Lung (tissue), 12 donors: ENCODE measurements around the gene ZNF687. TPM values are rescaled to one million over a fixed set of nuclear protein-coding genes. Genes with fewer than 3 reads are reported as not detected.

Experiments
- ATAC-seq: fragments of 200-7000 bp; cut with Tn5 transposase; one replicate; pipeline ENCODE4 v1.9.1; 2020; ENCODE audit warnings: moderate number of reproducible peaks; ENCODE audit not compliant: insufficient read depth, low FRiP score
- DNase-seq, 3 donors: peaks; one replicate each; pipeline ENCODE4 v3.0.0-alpha.2; 2013 to 2017
- H3K27ac ChIP-seq, 2 donors: one replicate each; pipeline ENCODE4 v1.5.1; 2013; ENCODE audit warnings: mild to moderate bottlenecking in 2 of 2, moderate library complexity in 2 of 2, control low read depth in 1 of 2, inconsistent platforms in 1 of 2, low read depth in 1 of 2, low read length in 1 of 2
- H3K27me3 ChIP-seq, 3 donors: one replicate each; pipeline ENCODE4 v1.5.1; 2013; ENCODE audit warnings: low read length in 2 of 3; ENCODE audit not compliant: control insufficient read depth in 3 of 3, insufficient read depth in 3 of 3
- H3K36me3 ChIP-seq, 4 donors: one replicate each; pipeline ENCODE4 v1.5.1; 2013; ENCODE audit warnings: low read length in 4 of 4, mild to moderate bottlenecking in 1 of 4, moderate library complexity in 1 of 4; ENCODE audit not compliant: control insufficient read depth in 4 of 4, insufficient read depth in 4 of 4
- H3K4me1 ChIP-seq, 5 donors: one replicate each; pipeline ENCODE4 v1.5.1; 2013; ENCODE audit warnings: low read length in 5 of 5, mild to moderate bottlenecking in 2 of 5, moderate library complexity in 1 of 5; ENCODE audit not compliant: control insufficient read depth in 5 of 5, insufficient read depth in 5 of 5
- H3K4me3 ChIP-seq: one replicate; pipeline ENCODE4 v1.5.1; 2013; ENCODE audit warnings: mild to moderate bottlenecking, control low read depth, moderate library complexity
- H3K9ac ChIP-seq, 2 donors: one replicate each; pipeline ENCODE4 v1.5.1; 2013; ENCODE audit warnings: low read length in 2 of 2, control low read depth in 1 of 2; ENCODE audit not compliant: insufficient read depth in 1 of 2
- H3K9me3 ChIP-seq, 4 donors: one replicate each; pipeline ENCODE4 v1.5.1; 2013; ENCODE audit warnings: low read length in 3 of 4, mild to moderate bottlenecking in 1 of 4, moderate library complexity in 1 of 4; ENCODE audit not compliant: control insufficient read depth in 4 of 4, insufficient read depth in 3 of 4
- WGBS, 2 donors: extraction: QIAGEN DNeasy Blood & Tissue Kit; methylation state at CpG; one replicate each; pipeline ENCODE4 v1.1.7; 2013; 5-methylcytosine and 5-hydroxymethylcytosine counted together
- polyA plus RNA-seq, 2 donors: library from polyadenylated mRNA; stranded (reverse); fragments of 200-250 nt; gene quantifications; one replicate each; pipeline ENCODE4 v1.2.1, GENCODE V29; 2013
- total RNA-seq, 2 donors: library from RNA; depleted of rRNA in 1 of 2; stranded (reverse); fragments of >200 nt in 1 of 2; gene quantifications; one replicate each; pipeline ENCODE4 v1.2.1, GENCODE V29; 2014 to 2021
- TF ChIP-seq, protein P1 (sequence below): IDR thresholded peaks from 2 replicates; pipeline ENCODE4 v1.5.1; 2012; ENCODE audit warnings: mild to moderate bottlenecking; ENCODE audit errors: control extremely low read depth, extremely low read depth
- donor health status: control.
- donor health status: control.
- donor health status: Bipolar disorder and iron deficiency.
- donor health status: healthy.
- donor health status: DM: yes; HTN: yes; CAD: no.

The ZNF687 gene
- total and polyA plus RNA-seq, 4 donors, result 9.6 to 31.2 (median 13.8) TPM

DNA sequence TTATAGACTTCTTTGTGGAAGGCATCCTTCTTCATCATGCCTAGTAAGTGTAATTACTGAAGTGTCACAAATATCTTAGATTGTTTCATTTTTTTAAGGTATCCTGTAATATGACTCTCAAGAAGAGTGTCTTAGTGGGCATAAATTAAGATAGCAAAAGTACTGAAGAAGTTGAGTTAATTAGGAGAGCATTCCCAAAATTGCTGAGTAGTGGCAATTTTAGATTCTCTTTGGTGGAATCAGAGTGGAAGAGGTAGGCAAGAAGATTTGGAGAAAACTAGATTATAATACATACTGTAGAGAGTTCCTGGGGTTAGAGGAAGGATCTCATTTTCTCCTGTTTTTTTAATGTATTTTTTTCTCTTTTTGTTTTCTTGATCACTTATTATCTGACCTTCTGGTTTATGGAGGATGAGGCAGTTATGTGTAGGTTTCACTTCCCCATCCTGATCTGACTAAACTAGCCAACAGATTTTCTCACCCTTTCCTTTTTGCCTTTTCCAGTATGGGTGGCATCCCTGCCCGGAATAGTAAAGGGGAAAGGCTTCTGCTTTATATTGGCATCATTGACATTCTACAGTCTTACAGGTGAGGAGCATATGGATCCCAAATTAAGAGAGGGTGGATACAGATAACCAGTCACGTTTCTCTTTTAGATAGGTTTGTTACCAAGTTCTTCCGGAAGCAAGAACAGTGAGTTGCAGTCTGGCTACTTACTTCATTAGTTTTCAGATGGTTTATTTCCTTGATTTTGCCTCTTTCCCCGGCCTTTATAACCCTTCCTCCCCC lies 44.2 kb upstream of the ZNF687 start:
- no peak for DNase-seq
- TF ChIP-seq, protein P1, sequence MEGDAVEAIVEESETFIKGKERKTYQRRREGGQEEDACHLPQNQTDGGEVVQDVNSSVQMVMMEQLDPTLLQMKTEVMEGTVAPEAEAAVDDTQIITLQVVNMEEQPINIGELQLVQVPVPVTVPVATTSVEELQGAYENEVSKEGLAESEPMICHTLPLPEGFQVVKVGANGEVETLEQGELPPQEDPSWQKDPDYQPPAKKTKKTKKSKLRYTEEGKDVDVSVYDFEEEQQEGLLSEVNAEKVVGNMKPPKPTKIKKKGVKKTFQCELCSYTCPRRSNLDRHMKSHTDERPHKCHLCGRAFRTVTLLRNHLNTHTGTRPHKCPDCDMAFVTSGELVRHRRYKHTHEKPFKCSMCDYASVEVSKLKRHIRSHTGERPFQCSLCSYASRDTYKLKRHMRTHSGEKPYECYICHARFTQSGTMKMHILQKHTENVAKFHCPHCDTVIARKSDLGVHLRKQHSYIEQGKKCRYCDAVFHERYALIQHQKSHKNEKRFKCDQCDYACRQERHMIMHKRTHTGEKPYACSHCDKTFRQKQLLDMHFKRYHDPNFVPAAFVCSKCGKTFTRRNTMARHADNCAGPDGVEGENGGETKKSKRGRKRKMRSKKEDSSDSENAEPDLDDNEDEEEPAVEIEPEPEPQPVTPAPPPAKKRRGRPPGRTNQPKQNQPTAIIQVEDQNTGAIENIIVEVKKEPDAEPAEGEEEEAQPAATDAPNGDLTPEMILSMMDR, result no peak
- no peak overlapping the region for H3K4me3 ChIP-seq
- peaks cover 47 to 72% (median 62%) of the 10 kb centered on the region in 4 donors for H3K36me3 ChIP-seq
- no peaks in the 10 kb centered on the region for H3K4me1 ChIP-seq
- no peak for ATAC-seq
- WGBS, 2 donors, result 89 to 92% methylated on average over 4 of the region's 4 CpGs
- peak overlapping the region in 1 of 2 donors; percentile 2 for H3K27ac ChIP-seq
- no peaks in the 10 kb centered on the region for H3K9me3 ChIP-seq
- H3K9ac ChIP-seq, result no peak overlapping the region
- H3K27me3 ChIP-seq, result no peaks in the 10 kb centered on the region

DNA sequence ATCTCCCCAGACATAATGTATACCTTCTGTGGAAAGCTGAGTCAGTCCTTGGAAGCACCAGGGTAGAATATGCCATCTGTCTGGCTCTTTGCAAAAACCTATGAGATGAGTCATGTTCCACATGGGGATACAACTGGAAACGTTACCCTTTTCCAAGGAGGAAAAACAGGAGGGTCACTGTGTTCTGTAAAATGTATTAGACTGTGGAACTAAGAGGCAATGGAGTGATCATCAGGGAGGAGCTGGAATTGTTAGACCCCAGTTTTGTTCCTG lies 43.7 kb upstream of the ZNF687 start:
- Histone ChIP-seq H3K27me3 (no peaks in the 10 kb centered on the region), H3K9ac (no peak overlapping the region), H3K36me3 (peaks cover 48 to 76% (median 65%) of the 10 kb centered on the region in 4 donors), H3K4me1 (no peaks in the 10 kb centered on the region), H3K4me3 (no peak overlapping the region), H3K9me3 (no peaks in the 10 kb centered on the region), H3K27ac (peak overlapping the region in 1 of 2 donors; percentile 17)
- TF ChIP-seq, protein P1, result no peak
- ATAC-seq (no peak), DNase-seq (no peak)
- WGBS, 2 donors, result 74 to 88% methylated on average over 1 of the region's 1 CpG

DNA sequence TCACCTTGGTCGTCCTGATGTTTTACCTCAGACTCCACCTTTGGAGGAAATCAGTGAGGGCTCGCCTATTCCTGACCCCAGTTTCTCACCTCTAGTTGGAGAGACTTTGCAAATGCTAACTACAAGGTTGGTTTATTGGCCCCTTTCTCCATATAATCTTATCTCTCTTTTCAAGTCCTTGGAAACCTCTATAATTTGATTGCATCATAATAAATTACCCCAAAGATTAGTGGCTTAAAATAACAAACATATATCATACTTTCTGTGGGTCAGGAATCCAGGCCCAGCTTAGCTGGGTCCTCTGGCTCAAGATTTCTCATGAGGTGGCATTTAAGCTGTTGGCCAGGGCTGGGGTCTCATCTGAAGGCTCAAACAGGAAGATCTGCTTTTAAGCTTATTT lies 39.7 kb upstream of the ZNF687 start:
- 94 to 96% methylated on average over 2 of the region's 2 CpGs for WGBS, 2 donors
- no peak for ATAC-seq
- H3K4me1 ChIP-seq, result no peaks in the 10 kb centered on the region
- H3K27ac ChIP-seq, result no peak overlapping the region
- TF ChIP-seq, protein P1, result no peak
- DNase-seq, result no peak
- H3K27me3 ChIP-seq, result no peaks in the 10 kb centered on the region
- H3K36me3 ChIP-seq, result peaks cover 42 to 65% (median 50%) of the 10 kb centered on the region in 4 donors
- no peak overlapping the region for H3K9ac ChIP-seq
- no peaks in the 10 kb centered on the region for H3K9me3 ChIP-seq
- no peak overlapping the region for H3K4me3 ChIP-seq
